GM21367 (cell line): Measurements from ENCODE around the gene CCR6.

Source experiments
- ATAC-seq: cut with Tn5 transposase; IDR thresholded peaks from one replicate; pipeline ENCODE4 v1.9.1; 2021; ENCODE audit not compliant: unreplicated experiment

The CCR6 gene

GRCh38 chr6:167097770-167098169 lies 25.1 kb upstream of the CCR6 start:
- ATAC-seq = no peak

GRCh38 chr6:167098825-167099225 lies 24.1 kb upstream of the CCR6 start:
- ATAC-seq = no peak

GRCh38 chr6:167099707-167100106 lies 23.2 kb upstream of the CCR6 start:
- no peak for ATAC-seq

- no peak for ATAC-seq
Measured at GRCh38 chr6:167100241-167100674, 22.6 kb upstream of the CCR6 start.

GRCh38 chr6:167102318-167102717 lies 20.6 kb upstream of the CCR6 start:
- no peak for ATAC-seq

- peak; percentile 87 for ATAC-seq
Measured at GRCh38 chr6:167103041-167103891, 19.6 kb upstream of the CCR6 start.

- ATAC-seq = no peak
Measured at GRCh38 chr6:167104388-167104787, 18.5 kb upstream of the CCR6 start.

GRCh38 chr6:167105060-167105459 lies 17.8 kb upstream of the CCR6 start:
- ATAC-seq = no peak

- ATAC-seq = no peak
Measured at GRCh38 chr6:167106406-167106805, 16.5 kb upstream of the CCR6 start.

- no peak for ATAC-seq
Measured at GRCh38 chr6:167107787-167108186, 15.1 kb upstream of the CCR6 start.

GRCh38 chr6:167108278-167108677 lies 14.6 kb upstream of the CCR6 start:
- ATAC-seq = no peak

- no peak for ATAC-seq
Measured at GRCh38 chr6:167109651-167110050, 13.2 kb upstream of the CCR6 start.

- no peak for ATAC-seq
Measured at GRCh38 chr6:167111597-167111996, 11.3 kb upstream of the CCR6 start.

GRCh38 chr6:167112421-167112820 lies 10.5 kb upstream of the CCR6 start:
- no peak for ATAC-seq

GRCh38 chr6:167113047-167113754 lies 9.7 kb upstream of the CCR6 start:
- ATAC-seq = peak; percentile 52

- ATAC-seq = peak; percentile 82
Measured at GRCh38 chr6:167113935-167114910, 8.7 kb upstream of the CCR6 start.

GRCh38 chr6:167115054-167115453 lies 7.8 kb upstream of the CCR6 start:
- no peak for ATAC-seq

- no peak for ATAC-seq
Measured at GRCh38 chr6:167116109-167116837, 6.6 kb upstream of the CCR6 start.

GRCh38 chr6:167116838-167117228 lies 6.1 kb upstream of the CCR6 start:
- no peak for ATAC-seq

GRCh38 chr6:167118006-167118405 lies 4.9 kb upstream of the CCR6 start:
- ATAC-seq = no peak
